ENCODE results near the gene RPRD1A. TPM values are rescaled to one million over a fixed set of nuclear protein-coding genes. Genes with fewer than 3 reads are reported as not detected.
"Not testable (repeated sequence)": the region's sequence is repeated elsewhere in the genome, so short reads cannot be mapped to it uniquely, and the experiment has no call there.

RPRD1A gene
- total RNA-seq, 1 donor from 2014 or later: 64.8 TPM

DNA sequence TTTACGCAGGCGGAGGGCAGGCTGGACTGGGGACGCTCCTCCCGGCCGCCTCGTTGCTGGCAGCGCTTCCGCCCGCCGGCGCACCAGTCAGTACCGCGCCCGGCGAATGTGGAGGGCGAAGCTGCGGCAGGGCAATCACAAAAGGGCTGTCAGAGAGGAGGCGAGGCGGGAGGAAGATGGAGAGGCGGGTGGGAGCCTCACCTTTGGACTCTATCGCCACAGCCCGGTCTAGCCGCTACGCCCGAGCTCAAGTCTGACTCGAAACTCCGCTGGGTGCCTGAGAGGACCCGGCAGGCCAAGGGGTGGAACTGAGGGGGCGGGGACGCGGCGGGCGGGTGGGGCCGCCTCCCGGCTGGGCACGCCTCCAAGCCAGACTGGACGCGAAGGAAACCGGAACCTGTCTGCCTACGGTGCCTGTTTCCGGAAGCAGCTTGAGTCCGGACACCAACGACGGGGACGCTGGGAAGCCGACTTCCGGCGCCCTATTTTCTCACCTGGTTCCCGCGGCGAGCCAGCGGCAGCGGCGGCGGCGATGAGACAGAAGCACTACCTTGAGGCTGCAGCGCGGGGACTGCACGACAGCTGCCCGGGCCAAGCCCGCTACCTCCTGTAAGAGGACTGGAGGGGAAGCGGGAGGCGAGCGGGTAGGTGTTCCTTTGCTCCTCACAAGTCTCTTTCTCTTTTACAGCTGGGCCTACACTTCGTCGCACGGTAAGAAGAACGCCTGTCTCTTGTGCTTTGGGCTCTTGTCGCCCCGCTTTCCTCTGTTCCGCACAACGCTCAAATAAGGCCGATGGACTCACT is 95.0 kb downstream of the RPRD1A start, which contains the start of gene RMP24:
Gene RMP24, plus strand, starts transcription at position 483 of the 804 bp plus-strand sequence.
- TF ChIP-seq, protein P1, sequence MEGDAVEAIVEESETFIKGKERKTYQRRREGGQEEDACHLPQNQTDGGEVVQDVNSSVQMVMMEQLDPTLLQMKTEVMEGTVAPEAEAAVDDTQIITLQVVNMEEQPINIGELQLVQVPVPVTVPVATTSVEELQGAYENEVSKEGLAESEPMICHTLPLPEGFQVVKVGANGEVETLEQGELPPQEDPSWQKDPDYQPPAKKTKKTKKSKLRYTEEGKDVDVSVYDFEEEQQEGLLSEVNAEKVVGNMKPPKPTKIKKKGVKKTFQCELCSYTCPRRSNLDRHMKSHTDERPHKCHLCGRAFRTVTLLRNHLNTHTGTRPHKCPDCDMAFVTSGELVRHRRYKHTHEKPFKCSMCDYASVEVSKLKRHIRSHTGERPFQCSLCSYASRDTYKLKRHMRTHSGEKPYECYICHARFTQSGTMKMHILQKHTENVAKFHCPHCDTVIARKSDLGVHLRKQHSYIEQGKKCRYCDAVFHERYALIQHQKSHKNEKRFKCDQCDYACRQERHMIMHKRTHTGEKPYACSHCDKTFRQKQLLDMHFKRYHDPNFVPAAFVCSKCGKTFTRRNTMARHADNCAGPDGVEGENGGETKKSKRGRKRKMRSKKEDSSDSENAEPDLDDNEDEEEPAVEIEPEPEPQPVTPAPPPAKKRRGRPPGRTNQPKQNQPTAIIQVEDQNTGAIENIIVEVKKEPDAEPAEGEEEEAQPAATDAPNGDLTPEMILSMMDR (IDR thresholded peaks at IDR 0.05; ENCODE audit: insufficient read depth, low read length, poor library complexity, severe bottlenecking): no peak
- H3K4me3 ChIP-seq (ENCODE audit: low read depth, low read length): peak within 1 kb of the TSS; percentile 88
- DNase-seq (ENCODE audit: low read depth): peak; percentile 61
- H3K36me3 ChIP-seq (ENCODE audit: control insufficient read depth, insufficient read depth, low read length): no peaks in the 10 kb centered on the region
- no peaks in the 10 kb centered on the region for H3K27me3 ChIP-seq (ENCODE audit: control insufficient read depth, insufficient read depth, low read length)

DNA sequence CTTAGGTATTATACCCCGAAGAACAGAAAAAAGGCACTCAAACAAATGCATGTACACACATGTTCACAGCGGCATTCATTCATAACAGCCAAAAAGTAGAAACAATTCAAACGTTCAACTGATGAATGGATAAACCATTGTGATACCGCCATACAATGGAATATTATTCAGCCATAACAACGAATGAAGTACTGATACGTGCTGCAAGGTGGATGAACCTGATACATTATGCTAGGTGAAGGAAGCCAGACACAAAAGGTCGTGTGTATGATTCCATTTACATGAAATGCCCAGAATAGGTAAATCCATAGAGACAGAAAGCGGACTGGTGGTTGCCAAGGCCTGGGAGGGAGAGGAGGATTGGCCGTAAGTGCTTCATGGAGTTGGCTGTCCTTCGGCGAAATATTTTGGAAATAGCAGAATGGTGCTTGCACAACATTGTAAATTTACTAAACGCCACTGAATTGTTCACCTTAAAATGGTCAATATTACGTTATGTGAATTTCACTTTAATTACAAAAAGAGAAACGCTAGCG is 95.6 kb downstream of the RPRD1A start:
- Histone ChIP-seq H3K36me3 (ENCODE audit: control insufficient read depth, insufficient read depth, low read length) (no peaks in the 10 kb centered on the region), H3K27me3 (ENCODE audit: control insufficient read depth, insufficient read depth, low read length) (no peaks in the 10 kb centered on the region), H3K4me3 (ENCODE audit: low read depth, low read length) (peak overlapping the region; percentile 88)
- TF ChIP-seq, protein P1 (IDR thresholded peaks at IDR 0.05; ENCODE audit: insufficient read depth, low read length, poor library complexity, severe bottlenecking): no peak
- DNase-seq (ENCODE audit: low read depth): no peak

DNA sequence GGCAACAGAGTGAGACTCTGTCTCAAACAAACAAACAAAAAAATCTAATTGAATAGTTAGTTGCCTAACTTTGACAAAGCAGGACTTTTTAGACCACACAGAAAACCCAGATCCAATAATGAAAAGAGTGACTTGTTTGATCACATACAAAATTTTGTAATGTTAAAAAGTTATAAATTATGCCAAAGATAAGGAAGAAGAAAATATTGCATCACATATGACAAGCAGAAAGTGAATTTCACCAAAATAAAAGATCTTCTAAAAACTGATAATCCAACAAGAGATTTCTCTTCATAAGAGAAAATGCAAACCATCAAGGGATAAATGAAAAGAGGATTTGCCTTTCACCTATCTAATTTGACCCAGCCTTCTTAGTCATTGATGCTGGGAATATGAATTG is 97.7 kb downstream of the RPRD1A start:
- Histone ChIP-seq H3K4me3 (ENCODE audit: low read depth, low read length) (no peak overlapping the region), H3K27me3 (ENCODE audit: control insufficient read depth, insufficient read depth, low read length) (no peaks in the 10 kb centered on the region), H3K36me3 (ENCODE audit: control insufficient read depth, insufficient read depth, low read length) (no peaks in the 10 kb centered on the region)
- TF ChIP-seq, protein P1 (IDR thresholded peaks at IDR 0.05; ENCODE audit: insufficient read depth, low read length, poor library complexity, severe bottlenecking): no peak
- DNase-seq (ENCODE audit: low read depth): no peak

DNA sequence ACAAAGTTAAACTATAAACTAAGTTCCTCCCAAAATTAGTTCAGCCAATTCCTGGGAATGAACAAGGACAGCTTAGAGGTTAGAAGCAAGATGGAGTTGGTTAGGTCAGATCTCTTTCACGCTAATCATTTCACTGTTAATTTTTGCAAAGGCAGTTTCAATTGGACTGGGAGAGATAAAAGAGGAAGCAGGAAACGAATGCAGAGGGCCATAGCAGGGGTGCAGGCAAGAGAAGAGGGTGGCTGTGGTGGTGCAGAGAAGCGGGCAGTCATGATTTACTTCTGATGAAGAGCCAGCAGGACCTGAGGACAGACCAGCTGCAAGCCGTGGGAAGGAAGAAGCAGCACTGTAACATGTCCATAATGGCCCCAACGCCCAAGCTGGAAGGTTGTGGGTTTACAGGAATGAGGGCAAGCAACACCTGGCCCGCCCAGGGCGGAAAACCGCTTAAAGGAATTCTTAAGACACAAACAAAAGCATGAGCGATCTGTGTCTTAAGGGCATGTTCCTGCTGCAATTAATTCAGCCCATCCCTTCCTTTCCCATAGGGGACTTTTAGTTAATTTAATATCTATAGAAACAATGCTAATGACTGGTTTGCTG is 99.0 kb downstream of the RPRD1A start:
- no peaks in the 10 kb centered on the region for H3K36me3 ChIP-seq (ENCODE audit: control insufficient read depth, insufficient read depth, low read length)
- DNase-seq (ENCODE audit: low read depth): no peak
- TF ChIP-seq, protein P1 (IDR thresholded peaks at IDR 0.05; ENCODE audit: insufficient read depth, low read length, poor library complexity, severe bottlenecking): no peak
- no peaks in the 10 kb centered on the region for H3K27me3 ChIP-seq (ENCODE audit: control insufficient read depth, insufficient read depth, low read length)
- H3K4me3 ChIP-seq (ENCODE audit: low read depth, low read length): no peak overlapping the region

DNA sequence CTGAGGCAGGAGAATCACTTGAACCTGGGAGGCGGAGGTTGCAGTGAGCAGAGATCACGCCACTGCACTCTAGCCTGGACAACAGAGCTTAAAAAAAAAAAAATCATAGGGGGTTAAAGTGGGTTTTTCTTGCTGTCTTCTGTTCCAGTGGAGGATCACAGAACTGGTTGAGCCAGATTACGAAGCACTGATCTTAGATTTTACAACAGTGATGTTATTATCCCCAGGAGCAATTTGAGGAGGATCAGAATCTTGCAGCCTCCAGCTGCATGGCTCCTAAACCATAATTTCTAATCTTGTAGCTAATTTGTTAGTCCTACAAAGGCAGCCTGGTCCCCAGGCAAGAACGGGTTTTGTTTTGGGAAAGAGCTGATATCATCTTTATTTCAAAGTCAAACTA is 99.5 kb downstream of the RPRD1A start:
- H3K27me3 ChIP-seq (ENCODE audit: control insufficient read depth, insufficient read depth, low read length); DNase-seq (ENCODE audit: low read depth); H3K4me3 ChIP-seq (ENCODE audit: low read depth, low read length); H3K36me3 ChIP-seq (ENCODE audit: control insufficient read depth, insufficient read depth, low read length): not testable (repeated sequence)

DNA sequence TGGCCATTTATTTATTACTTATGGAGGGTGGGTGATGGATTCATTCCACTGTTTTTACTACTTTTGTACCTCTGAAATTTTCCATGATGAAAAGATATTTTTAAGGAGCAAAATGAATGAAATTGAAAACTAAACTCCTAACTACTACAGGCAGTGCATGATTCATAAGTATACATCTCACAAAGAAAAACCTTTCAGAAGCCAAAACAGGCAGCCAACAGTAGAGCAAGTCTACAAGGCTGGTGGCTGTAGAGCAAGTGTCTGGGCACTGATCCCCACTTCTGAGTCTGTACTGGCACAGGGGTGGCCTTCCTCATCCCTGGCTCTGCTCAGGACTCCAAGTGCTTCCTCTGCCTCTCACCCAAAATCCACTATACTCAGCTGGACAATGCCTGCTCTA is 103.0 kb downstream of the RPRD1A start:
- no peak for DNase-seq (ENCODE audit: low read depth)
- H3K36me3 ChIP-seq (ENCODE audit: control insufficient read depth, insufficient read depth, low read length): no peaks in the 10 kb centered on the region
- TF ChIP-seq, protein P1 (IDR thresholded peaks at IDR 0.05; ENCODE audit: insufficient read depth, low read length, poor library complexity, severe bottlenecking): no peak
- no peak overlapping the region for H3K4me3 ChIP-seq (ENCODE audit: low read depth, low read length)
- no peaks in the 10 kb centered on the region for H3K27me3 ChIP-seq (ENCODE audit: control insufficient read depth, insufficient read depth, low read length)
